Keratinocyte (primary cell): ENCODE measurements around the gene OR2S2.

Experiments
- EZH2 ChIP-seq: IDR thresholded peaks from one replicate; pipeline ENCODE4 v1.6.1; 2012; ENCODE audit warnings: inconsistent platforms, mild to moderate bottlenecking, low read length, moderate library complexity
- TF ChIP-seq, protein P1 (sequence below), 3 experiments: IDR thresholded peaks in 1 of 3; conservative IDR thresholded peaks in 1 of 3; optimal IDR thresholded peaks in 1 of 3; 2 replicates in 2 of 3; 3 replicates in 1 of 3; pipeline versions ENCODE3 to v1.5.1; 2011; ENCODE audit warnings: low read length in 3 of 3, mild to moderate bottlenecking in 3 of 3, moderate library complexity in 2 of 3, control low read depth in 1 of 3, inconsistent platforms in 1 of 3; ENCODE audit not compliant: insufficient read depth in 2 of 3; ENCODE audit errors: extremely low read depth in 1 of 3

DNA sequence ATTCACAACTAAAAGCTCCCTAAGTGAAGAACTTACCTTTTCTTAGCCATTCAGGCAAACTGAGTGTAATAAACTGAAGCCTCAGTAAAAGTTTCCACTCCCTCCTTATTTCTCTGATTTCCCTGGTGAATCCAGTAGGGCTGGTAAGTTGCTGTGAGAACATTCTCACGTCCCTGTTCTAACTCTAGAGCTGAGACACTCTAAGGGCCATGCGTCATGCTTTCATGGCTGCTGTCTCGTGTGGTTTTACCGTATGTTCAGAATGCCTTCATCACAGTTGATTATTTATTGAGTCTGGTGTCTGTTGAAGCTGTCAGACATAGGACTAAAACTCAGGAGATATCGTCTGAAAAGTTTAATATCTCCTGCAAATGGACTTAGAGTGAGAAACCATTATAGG, 1.3 kb downstream of the OR2S2 start:
- TF ChIP-seq, protein P1, sequence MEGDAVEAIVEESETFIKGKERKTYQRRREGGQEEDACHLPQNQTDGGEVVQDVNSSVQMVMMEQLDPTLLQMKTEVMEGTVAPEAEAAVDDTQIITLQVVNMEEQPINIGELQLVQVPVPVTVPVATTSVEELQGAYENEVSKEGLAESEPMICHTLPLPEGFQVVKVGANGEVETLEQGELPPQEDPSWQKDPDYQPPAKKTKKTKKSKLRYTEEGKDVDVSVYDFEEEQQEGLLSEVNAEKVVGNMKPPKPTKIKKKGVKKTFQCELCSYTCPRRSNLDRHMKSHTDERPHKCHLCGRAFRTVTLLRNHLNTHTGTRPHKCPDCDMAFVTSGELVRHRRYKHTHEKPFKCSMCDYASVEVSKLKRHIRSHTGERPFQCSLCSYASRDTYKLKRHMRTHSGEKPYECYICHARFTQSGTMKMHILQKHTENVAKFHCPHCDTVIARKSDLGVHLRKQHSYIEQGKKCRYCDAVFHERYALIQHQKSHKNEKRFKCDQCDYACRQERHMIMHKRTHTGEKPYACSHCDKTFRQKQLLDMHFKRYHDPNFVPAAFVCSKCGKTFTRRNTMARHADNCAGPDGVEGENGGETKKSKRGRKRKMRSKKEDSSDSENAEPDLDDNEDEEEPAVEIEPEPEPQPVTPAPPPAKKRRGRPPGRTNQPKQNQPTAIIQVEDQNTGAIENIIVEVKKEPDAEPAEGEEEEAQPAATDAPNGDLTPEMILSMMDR (optimal IDR thresholded peaks at IDR 0.05 in 1 of 3, IDR thresholded peaks at IDR 0.05 in 1 of 3, conservative IDR thresholded peaks at IDR 0.05 in 1 of 3; ENCODE audit: extremely low read depth in 1 of 3, insufficient read depth in 2 of 3, low read length in 3 of 3): no peak
- TF ChIP-seq EZH2: no peak
